Thymus (tissue), 11 donors: ENCODE data around the gene TMEM134. TPM values are rescaled to one million over a fixed set of nuclear protein-coding genes. Genes with fewer than 3 reads are reported as not detected.

Experiments
- DNase-seq, 9 donors: peaks; one replicate each; pipeline ENCODE4 v3.0.0-alpha.2; 2013; ENCODE audit warnings: low spot score in 9 of 9, low read depth in 6 of 9, missing footprints in 1 of 9
- H3K27ac ChIP-seq, 2 donors: one replicate each; pipeline ENCODE4 v1.5.1; 2013; ENCODE audit warnings: control low read depth in 1 of 2, low read depth in 1 of 2, low read length in 1 of 2, mild to moderate bottlenecking in 1 of 2, moderate library complexity in 1 of 2
- H3K27me3 ChIP-seq, 2 donors: one replicate each; pipeline ENCODE4 v1.5.1; 2013; ENCODE audit warnings: low read length in 1 of 2; ENCODE audit not compliant: control insufficient read depth in 2 of 2, insufficient read depth in 1 of 2
- H3K36me3 ChIP-seq, 2 donors: one replicate each; pipeline ENCODE4 v1.5.1; 2013; ENCODE audit warnings: low read length in 1 of 2, mild to moderate bottlenecking in 1 of 2, moderate library complexity in 1 of 2; ENCODE audit not compliant: control insufficient read depth in 2 of 2, insufficient read depth in 2 of 2
- H3K4me1 ChIP-seq, 2 donors: one replicate each; pipeline ENCODE4 v1.5.1; 2013; ENCODE audit warnings: low read length in 2 of 2; ENCODE audit not compliant: control insufficient read depth in 2 of 2, insufficient read depth in 2 of 2
- H3K4me3 ChIP-seq, 2 donors: one replicate each; pipeline ENCODE4 v1.5.1; 2013; ENCODE audit warnings: low read length in 2 of 2, control low read depth in 1 of 2, mild to moderate bottlenecking in 1 of 2
- H3K9me3 ChIP-seq, 2 donors: one replicate each; pipeline ENCODE4 v1.5.1; 2013; ENCODE audit warnings: low read length in 1 of 2, mild to moderate bottlenecking in 1 of 2; ENCODE audit not compliant: control insufficient read depth in 2 of 2, insufficient read depth in 1 of 2
- WGBS: extraction: QIAGEN DNeasy Blood & Tissue Kit; methylation state at CpG from one replicate; pipeline ENCODE4 v1.1.7; 2013; 5-methylcytosine and 5-hydroxymethylcytosine counted together
- polyA plus RNA-seq: library from polyadenylated mRNA; stranded (reverse); fragments of 200-250 nt; gene quantifications from one replicate; pipeline ENCODE4 v1.2.3, GENCODE V29; 2013
- total RNA-seq: library from RNA; stranded (reverse); fragments of 120-200 nt; gene quantifications from one replicate; pipeline ENCODE4 v1.2.4, GENCODE V29; 2013
- donor health status: healthy.

TMEM134 gene
- total and polyA plus RNA-seq, 2 donors, result 17.3 to 96.3 TPM

DNA sequence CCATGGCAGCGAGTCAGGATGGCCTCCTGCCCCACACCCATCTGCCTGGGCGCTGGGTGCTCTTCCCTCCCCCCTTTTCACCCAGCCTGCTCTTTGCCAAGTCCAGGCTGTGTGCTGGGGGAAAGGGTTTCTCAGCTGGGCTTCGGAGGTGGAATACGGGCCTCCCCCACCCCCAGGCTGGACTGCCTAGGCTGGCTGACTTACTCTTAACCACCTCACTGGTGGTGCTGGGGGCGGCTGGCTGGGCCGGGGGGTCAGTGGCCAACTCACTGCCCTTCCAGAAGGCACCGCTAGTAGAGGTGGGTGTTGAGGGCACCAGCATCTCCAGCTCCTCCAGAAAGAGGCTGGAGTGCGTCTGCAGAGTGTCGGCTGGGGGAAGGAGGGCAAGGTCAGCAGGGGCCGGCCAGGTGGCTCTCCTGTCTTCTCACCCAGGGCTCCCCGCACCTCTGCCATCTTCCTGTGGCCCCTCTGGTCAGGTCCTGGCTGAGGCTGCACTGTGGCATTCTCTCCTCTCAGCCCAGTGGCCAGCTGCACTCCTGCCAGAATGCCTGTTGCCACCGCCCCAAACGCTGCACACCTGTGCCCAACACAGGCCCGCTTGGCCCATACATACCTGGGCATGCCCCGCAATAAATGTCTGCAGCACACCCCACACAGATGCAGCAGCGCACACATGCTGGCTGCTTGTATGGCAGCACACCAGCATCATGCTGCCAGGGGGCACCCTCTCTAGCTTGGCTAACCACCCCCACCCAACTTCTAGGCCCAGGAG is 26.4 kb upstream of the TMEM134 start:
- Histone ChIP-seq H3K4me1 (no peaks in the 10 kb centered on the region), H3K9me3 (no peaks in the 10 kb centered on the region), H3K27ac (no peak overlapping the region), H3K27me3 (no peaks in the 10 kb centered on the region), H3K4me3 (no peak overlapping the region), H3K36me3 (peaks cover 64 to 96% of the 10 kb centered on the region in 2 donors)
- WGBS, result 97% methylated on average over 16 of the region's 16 CpGs
- no peak for DNase-seq

GRCh38 chr11:67494371-67495233 is 25.6 kb upstream of the TMEM134 start:
- WGBS, result 98% methylated on average over 59 of the region's 59 CpGs
- Histone ChIP-seq H3K27ac (no peak overlapping the region), H3K4me1 (peaks cover 0 to 2% of the 10 kb centered on the region in 2 donors), H3K9me3 (no peaks in the 10 kb centered on the region), H3K27me3 (no peaks in the 10 kb centered on the region), H3K4me3 (no peak overlapping the region), H3K36me3 (peaks cover 68 to 96% of the 10 kb centered on the region in 2 donors)
- no peak for DNase-seq

- no peak overlapping the region for H3K27ac ChIP-seq
- H3K36me3 ChIP-seq, result peaks cover 76 to 98% of the 10 kb centered on the region in 2 donors
- 98% methylated on average over 65 of the region's 65 CpGs for WGBS
Observed at GRCh38 chr11:67493548-67494370, 24.7 kb upstream of the TMEM134 start.

DNA sequence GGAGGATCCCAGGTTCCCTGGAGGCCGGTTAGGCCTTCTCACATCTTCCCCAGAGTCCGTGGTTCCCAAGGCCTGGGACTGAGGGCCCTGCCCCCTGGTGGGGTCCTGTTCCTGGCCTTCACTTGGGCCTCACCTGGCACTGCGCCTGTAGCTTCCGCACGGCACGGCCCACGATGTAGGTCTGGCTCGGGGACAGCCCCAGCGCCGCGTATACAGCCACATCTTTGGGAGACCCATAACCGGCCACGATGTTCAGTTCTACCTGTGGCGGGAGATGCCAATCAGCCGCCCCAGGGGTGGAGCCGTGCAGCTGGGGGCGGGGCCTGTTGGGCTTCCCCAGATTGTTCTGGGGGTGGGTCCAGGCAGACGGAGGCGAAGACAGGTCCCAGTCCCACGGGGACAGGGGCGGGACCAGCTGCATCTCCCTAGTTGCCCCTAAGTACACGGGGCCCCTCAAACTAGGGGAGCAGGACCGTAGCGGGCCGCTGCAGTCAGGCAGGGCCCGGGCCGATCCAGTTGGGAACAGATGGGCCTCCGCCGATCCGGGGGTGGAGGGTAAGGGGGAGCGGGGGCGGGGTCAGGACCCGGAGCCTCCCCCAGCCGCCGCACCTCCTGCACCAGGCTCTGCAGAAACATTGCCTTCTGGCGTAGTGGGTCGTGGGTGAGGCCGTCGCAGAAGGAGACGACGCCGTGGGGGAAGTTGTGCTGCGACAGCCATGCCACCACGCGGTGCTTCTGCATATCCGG is 23.9 kb upstream of the TMEM134 start:
- Histone ChIP-seq H3K27me3 (no peaks in the 10 kb centered on the region), H3K36me3 (peaks cover 76 to 98% of the 10 kb centered on the region in 2 donors), H3K4me3 (no peak overlapping the region), H3K9me3 (no peaks in the 10 kb centered on the region), H3K27ac (no peak overlapping the region), H3K4me1 (peaks cover 0 to 8% of the 10 kb centered on the region in 2 donors)
- no peak for DNase-seq
- 94% methylated on average over 46 of the region's 46 CpGs for WGBS

More at GRCh38 chr11:67493548-67494370, 24.7 kb upstream of the TMEM134 start:
- no peak for DNase-seq
- H3K4me3 ChIP-seq, result no peak overlapping the region
- no peaks in the 10 kb centered on the region for H3K9me3 ChIP-seq
- no peaks in the 10 kb centered on the region for H3K27me3 ChIP-seq
- H3K4me1 ChIP-seq, result peaks cover 0 to 8% of the 10 kb centered on the region in 2 donors

DNA sequence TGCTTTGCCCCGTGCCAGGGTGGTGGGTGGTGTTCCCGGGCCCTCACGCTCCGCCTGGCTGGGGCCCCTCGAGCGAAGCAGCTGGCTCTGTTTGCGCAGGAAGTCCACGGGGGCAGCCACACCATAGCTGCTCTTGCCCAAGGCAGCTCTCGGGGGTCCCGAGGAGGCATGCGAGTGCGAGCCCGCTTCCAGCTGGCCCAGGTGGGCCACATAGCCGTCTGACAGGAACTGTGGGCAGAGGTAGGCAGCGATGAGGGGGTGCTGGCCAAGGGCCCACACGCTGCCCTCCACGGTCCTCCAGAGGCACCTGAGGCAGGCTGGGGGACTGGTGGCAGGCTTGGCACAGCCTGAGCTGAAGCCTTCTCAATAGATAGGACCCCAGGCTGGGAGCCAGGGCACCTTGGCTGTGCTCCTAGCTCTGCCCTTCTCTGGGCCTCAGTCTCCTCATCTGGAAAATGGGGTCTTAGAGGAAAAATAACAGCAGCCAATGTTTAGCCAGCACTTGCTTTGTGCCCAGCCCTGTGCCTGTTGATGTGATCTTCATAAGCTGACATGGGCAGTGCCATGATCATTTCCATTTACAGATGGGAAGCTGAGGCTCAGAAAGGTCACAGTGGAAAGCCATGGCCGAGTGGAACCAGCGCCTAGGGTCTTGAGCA is 23.1 kb upstream of the TMEM134 start:
- H3K27ac ChIP-seq, result no peak overlapping the region
- no peaks in the 10 kb centered on the region for H3K27me3 ChIP-seq
- 97% methylated on average over 19 of the region's 19 CpGs for WGBS
- H3K4me3 ChIP-seq, result no peak overlapping the region
- no peak for DNase-seq
- H3K9me3 ChIP-seq, result no peaks in the 10 kb centered on the region
- H3K36me3 ChIP-seq, result peaks cover 82 to 93% of the 10 kb centered on the region in 2 donors
- peaks cover 0 to 8% of the 10 kb centered on the region in 2 donors for H3K4me1 ChIP-seq

- DNase-seq, result no peak
- 95% methylated on average over 24 of the region's 24 CpGs for WGBS
- no peaks in the 10 kb centered on the region for H3K27me3 ChIP-seq
- no peak overlapping the region for H3K27ac ChIP-seq
- no peak overlapping the region for H3K4me3 ChIP-seq
- H3K4me1 ChIP-seq, result peaks cover 6 to 12% of the 10 kb centered on the region in 2 donors
- H3K9me3 ChIP-seq, result no peaks in the 10 kb centered on the region
- H3K36me3 ChIP-seq, result peaks cover 89 to 91% of the 10 kb centered on the region in 2 donors
Observed at GRCh38 chr11:67491276-67492068, 22.4 kb upstream of the TMEM134 start.

GRCh38 chr11:67490727-67491065 is 21.6 kb upstream of the TMEM134 start:
- H3K4me1 ChIP-seq, result peaks cover 13 to 20% of the 10 kb centered on the region in 2 donors
- WGBS, result 96% methylated on average over 15 of the region's 15 CpGs
- no peaks in the 10 kb centered on the region for H3K27me3 ChIP-seq
- no peak overlapping the region for H3K27ac ChIP-seq
- peaks cover 83 to 87% of the 10 kb centered on the region in 2 donors for H3K36me3 ChIP-seq
- H3K9me3 ChIP-seq, result no peaks in the 10 kb centered on the region
- no peak for DNase-seq
- no peak overlapping the region for H3K4me3 ChIP-seq
